HG03354 (cell line): ENCODE data around the gene PLA2G1B.

Source experiments
- ATAC-seq: cut with Tn5 transposase; IDR thresholded peaks from one replicate; pipeline ENCODE4 v1.9.1; 2021; ENCODE audit warnings: mild to moderate bottlenecking; ENCODE audit not compliant: unreplicated experiment, poor library complexity, severe bottlenecking

Gene PLA2G1B

GRCh38 chr12:120327593-120327992 lies at the start of gene PLA2G1B:
PLA2G1B (minus strand) TSS chr12:120327779; CDS start chr12:120327753, 26 bp downstream.
- no peak for ATAC-seq

- no peak for ATAC-seq
Measured at GRCh38 chr12:120376934-120377572, 49.5 kb upstream of the PLA2G1B start.

GRCh38 chr12:120376416-120376815 lies 48.8 kb upstream of the PLA2G1B start:
- no peak for ATAC-seq

GRCh38 chr12:120376009-120376408 lies 48.4 kb upstream of the PLA2G1B start:
- ATAC-seq: no peak

GRCh38 chr12:120373683-120374082 lies 46.1 kb upstream of the PLA2G1B start:
- no peak for ATAC-seq

- no peak for ATAC-seq
Measured at GRCh38 chr12:120370343-120371243, 43.0 kb upstream of the PLA2G1B start.

- no peak for ATAC-seq
Measured at GRCh38 chr12:120369603-120370342, 42.2 kb upstream of the PLA2G1B start.

GRCh38 chr12:120368789-120369602 lies 41.4 kb upstream of the PLA2G1B start, which contains the start of gene MSI1:
MSI1 (minus strand) TSS chr12:120369164; CDS start chr12:120369091, 73 bp downstream.
- ATAC-seq: no peak

GRCh38 chr12:120367924-120368788 lies 40.6 kb upstream of the PLA2G1B start:
- ATAC-seq: no peak

GRCh38 chr12:120367233-120367923 lies 39.8 kb upstream of the PLA2G1B start:
- ATAC-seq: no peak

- no peak for ATAC-seq
Measured at GRCh38 chr12:120366845-120367232, 39.3 kb upstream of the PLA2G1B start.

- ATAC-seq: no peak
Measured at GRCh38 chr12:120366341-120366705, 38.7 kb upstream of the PLA2G1B start.

- ATAC-seq: no peak
Measured at GRCh38 chr12:120365675-120366340, 38.2 kb upstream of the PLA2G1B start.

- no peak for ATAC-seq
Measured at GRCh38 chr12:120364487-120364886, 36.9 kb upstream of the PLA2G1B start.

GRCh38 chr12:120363274-120363855 lies 35.8 kb upstream of the PLA2G1B start:
- ATAC-seq: no peak

GRCh38 chr12:120362516-120363273 lies 35.1 kb upstream of the PLA2G1B start:
- ATAC-seq: no peak
